HG03432 (cell line): ENCODE results near the gene NLGN4X.

Experiments used
- ATAC-seq: cut with Tn5 transposase; IDR thresholded peaks from one replicate; pipeline ENCODE4 v1.9.1; 2021; ENCODE audit warnings: mild to moderate bottlenecking, moderate library complexity; ENCODE audit not compliant: unreplicated experiment

Gene NLGN4X

DNA sequence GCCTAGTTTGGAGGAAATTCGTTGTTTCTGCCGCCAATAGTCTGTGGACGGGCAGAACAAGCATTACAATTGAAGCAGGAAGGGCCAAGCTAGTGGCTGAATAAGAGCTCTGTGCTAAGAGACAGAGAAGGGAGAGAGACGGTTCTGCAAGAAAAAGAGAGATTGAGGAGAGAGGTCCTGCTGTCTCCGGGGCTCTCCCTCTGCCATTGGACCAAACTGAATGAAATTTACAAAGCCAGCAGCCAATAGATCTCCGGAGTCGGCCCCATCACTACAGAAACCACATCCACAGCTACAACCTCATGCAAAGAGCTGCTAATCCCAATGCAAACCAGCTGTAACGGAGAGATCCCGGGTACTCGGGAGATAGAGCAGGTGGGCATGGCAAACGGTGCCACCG, at the start of gene NLGN4X:
TSS of gene NLGN4X (minus strand) at position 148 of the 400 bp plus-strand sequence. CDS start 77,401 bp downstream, outside the sequence.
- no peak for ATAC-seq

GRCh38 chrX:6266041-6266440, 37.4 kb upstream of the NLGN4X start:
- ATAC-seq: no peak

GRCh38 chrX:6262959-6263358, 34.3 kb upstream of the NLGN4X start:
- ATAC-seq: no peak

GRCh38 chrX:6257025-6257424, 28.4 kb upstream of the NLGN4X start:
- ATAC-seq: no peak

- ATAC-seq: no peak
Observed at GRCh38 chrX:6244666-6245065, 16.0 kb upstream of the NLGN4X start.

GRCh38 chrX:6238576-6238975, 9.9 kb upstream of the NLGN4X start:
- no peak for ATAC-seq

DNA sequence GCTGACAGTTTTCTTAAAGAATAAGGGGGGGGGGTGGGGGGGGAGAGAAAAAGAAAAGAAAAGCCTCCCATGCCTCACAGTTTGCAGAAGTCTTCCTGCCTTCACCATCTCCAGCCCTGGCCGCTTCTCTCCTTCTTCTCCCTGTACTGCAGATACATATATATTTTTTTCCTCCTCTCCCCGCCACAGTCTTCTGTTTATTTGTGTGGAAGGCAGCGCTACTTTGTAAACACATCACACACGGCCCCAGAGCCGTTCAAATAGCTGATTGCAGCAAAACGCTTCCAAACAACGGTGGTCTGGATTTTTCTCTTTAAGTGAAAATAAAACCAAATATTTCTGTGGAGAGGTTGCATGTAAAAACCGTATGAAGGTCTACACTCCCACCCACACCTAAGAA, 732 bp downstream of the NLGN4X start:
- no peak for ATAC-seq

GRCh38 chrX:6227453-6227835, 1.2 kb downstream of the NLGN4X start:
- ATAC-seq: no peak

- ATAC-seq: no peak
Observed at GRCh38 chrX:6226596-6227452, 1.8 kb downstream of the NLGN4X start.

DNA sequence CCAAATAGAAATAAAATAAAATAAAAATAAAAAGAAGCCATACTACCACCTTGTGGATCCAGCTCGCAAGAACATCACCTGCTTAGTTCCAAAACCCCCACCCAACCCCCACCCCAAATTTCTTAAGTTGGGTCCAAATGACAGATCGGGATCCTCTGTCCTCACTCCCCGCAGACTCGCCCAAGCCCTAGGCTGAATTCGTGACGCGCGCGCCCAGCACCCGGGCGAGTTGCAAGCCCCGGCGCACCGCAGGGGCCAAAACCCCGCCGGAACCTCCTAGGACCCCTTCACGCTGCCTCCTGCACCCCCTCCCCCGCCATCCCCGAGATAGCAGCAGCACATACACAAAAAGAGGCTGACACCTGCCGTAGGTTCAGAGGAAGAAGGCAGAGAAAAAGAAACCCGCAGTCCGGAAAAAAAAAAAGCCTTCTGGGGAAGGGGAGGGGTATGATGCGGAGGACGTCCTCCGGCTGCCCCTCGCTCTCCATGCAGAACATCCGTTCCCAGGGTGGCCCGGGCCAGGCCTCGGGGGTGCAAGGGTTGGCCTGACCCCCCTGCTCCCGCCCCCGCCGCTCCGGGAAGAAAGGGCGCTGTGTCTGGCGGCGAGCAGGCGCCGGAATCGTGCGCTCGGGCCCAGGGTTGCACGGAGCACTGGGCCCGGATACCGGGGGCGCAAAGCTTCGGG, 2.6 kb downstream of the NLGN4X start:
- no peak for ATAC-seq

DNA sequence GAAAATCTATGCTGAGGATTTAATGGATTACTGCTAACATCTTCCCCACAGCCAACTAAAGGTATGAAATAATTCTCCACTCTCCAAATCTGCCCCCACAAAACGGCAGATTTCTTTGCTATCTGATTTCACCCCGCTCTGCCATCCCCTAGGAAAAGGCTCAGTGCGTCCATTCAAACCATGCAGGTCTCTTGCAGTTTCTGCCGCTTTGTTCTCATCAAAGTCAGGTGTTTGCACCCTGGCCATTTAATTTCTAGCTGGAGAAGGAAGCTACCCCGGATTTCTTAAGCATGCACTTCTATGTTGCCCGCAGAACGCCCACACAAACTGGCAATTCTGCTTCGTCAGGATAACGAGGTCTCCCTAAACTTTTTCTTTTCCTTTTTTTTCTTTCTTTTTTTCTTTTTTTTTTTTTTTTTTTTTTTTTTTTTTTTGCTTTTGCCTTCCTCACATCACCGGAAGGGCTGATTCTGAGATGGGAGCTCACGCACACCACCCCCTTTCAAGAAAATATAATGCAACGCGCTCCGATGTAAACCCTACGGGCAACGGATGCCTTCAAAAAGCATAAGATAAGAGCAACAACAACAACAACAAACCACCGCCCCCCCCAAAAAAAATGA, 3.3 kb downstream of the NLGN4X start:
- ATAC-seq: no peak

GRCh38 chrX:6223516-6223915, 5.2 kb downstream of the NLGN4X start:
- no peak for ATAC-seq

DNA sequence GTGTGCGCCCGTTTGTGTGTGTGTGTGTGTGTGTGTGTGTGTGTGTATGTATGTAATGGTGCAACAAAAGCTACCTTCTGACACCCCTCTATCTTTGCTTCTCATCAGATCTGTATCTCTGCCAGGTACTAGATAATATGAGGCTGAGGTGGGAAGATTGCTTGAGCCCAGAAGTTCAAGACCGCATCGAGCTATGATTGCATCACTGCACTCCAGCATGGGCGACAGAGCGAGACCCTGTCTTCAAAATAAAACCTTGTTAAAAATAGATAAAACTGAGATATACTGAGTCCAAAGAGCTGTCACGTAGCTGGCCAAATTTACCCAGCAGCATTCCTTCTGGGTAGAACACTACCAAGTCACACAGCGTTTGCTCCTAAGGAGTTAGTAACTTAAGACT, 18.4 kb downstream of the NLGN4X start:
- ATAC-seq: no peak

- no peak for ATAC-seq
Observed at GRCh38 chrX:6203462-6204215, 25.0 kb downstream of the NLGN4X start.

- ATAC-seq: no peak
Observed at GRCh38 chrX:6199486-6199885, 29.2 kb downstream of the NLGN4X start.

- no peak for ATAC-seq
Observed at GRCh38 chrX:6187256-6187655, 41.4 kb downstream of the NLGN4X start.

GRCh38 chrX:6184900-6185515, 43.7 kb downstream of the NLGN4X start:
- ATAC-seq: peak; percentile 91

DNA sequence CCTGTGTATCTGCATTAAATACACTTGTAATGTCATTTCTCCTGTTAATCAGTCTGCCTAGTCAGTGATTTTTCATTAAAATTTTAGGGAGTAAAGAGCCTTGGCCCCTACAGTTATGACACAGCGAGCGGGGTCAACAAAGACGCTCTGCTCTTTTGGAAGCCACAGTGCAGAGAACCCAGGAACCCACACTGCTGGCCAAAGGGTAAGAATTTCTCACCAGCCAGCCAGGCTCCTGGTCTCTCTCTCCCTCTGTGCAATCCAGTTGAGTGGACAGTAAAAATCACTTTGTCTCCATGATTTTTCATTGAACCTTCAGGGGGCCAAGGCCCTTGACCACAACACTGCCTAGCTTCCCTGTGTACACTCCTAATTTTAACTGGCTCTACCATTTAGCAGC, 52.8 kb downstream of the NLGN4X start:
- no peak for ATAC-seq

DNA sequence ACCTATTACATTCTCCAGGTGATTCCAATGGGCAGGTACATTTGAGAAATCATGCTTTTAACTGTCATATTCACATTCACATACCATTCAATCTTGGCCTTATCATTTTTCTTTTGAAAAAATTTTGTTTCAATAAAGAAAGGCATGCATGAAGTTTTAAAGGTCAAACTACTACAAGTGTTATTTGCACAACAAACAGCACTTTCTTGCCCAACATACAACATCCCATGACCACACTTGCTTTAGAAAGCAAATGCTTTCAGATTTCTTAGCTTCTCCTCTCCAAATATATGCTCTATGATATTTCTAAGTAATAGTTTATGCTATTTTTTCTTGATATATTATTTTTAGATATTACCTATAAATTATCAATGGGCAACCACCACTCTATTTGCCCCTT, 58.2 kb downstream of the NLGN4X start:
- no peak for ATAC-seq

DNA sequence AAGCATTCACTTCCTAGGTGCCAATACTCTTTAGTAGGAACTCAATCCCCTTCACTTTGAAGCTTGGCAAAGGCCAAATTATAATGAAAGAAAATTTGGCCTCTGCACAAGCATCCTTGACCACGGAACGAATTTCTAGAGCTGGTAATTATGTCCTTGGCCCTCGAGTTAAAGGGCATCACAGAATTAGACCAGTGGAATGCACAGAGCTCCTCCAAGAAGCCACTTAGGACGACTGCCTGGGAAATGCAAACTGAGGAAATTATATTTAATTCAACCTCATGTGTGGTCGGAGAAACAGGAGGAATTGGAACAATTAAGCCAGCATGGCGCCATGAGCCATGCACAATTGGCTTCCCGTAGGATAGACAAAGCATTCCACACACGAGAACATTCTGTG, 59.3 kb downstream of the NLGN4X start:
- ATAC-seq: no peak

DNA sequence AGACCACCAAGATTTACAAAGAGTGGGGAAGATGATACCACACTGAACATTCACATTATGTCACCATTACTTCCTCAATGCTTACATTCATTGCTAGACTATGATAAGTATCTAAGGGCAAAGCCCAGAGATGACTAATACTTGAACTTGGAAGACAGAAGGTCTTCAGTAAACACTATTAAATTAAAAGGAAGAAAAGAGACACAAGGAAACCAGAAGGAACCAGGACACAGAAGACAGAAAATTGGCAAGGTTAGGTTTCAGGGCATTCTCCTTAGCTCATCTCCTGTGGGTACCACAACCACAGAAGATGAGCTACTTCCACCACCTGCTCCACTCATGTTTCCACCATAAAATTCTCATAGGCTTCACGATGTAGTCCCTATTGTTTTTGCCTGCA, 64.9 kb downstream of the NLGN4X start:
- ATAC-seq: no peak
